MM.1S (cell line): ENCODE measurements around the gene CCDC80.

Experiments
- DNase-seq: peaks from one replicate; pipeline ENCODE4 v3.0.0-alpha.2; 2015
- H2AFZ ChIP-seq: fragments of 300-600 bp; sonication (generic); 2 replicates; pipeline ENCODE4 v1.6.0; 2016; ENCODE audit warnings: antibody characterized with exemption, low read length
- H3F3A ChIP-seq: fragments of 300-600 bp; sonication (generic); 2 replicates; pipeline ENCODE4 v1.6.1; 2016; ENCODE audit warnings: mild to moderate bottlenecking, antibody characterized with exemption, low read length, moderate library complexity, mixed read lengths; ENCODE audit not compliant: insufficient read depth
- H3K27ac ChIP-seq: fragments of 300-600 bp; sonication (generic); 2 replicates; pipeline ENCODE4 v1.5.1; 2016; ENCODE audit warnings: mild to moderate bottlenecking, low read length
- H3K27me3 ChIP-seq: fragments of 300-600 bp; sonication (generic); replicated peaks from 2 replicates; pipeline ENCODE4 v1.6.0; 2016; ENCODE audit warnings: low read length; ENCODE audit not compliant: insufficient read depth
- H3K36me3 ChIP-seq: fragments of 300-600 bp; sonication (generic); replicated peaks from 2 replicates; pipeline ENCODE4 v1.6.1; 2016; ENCODE audit warnings: mild to moderate bottlenecking, low read length, mixed read lengths; ENCODE audit not compliant: insufficient read depth
- H3K4me1 ChIP-seq: fragments of 300-600 bp; sonication (generic); 2 replicates; pipeline ENCODE4 v1.6.1; 2016; ENCODE audit warnings: low read length, mixed read lengths
- H3K4me2 ChIP-seq: fragments of 300-600 bp; sonication (generic); 2 replicates; pipeline ENCODE4 v1.6.0; 2016; ENCODE audit warnings: low read depth, low read length
- H3K4me3 ChIP-seq: fragments of 300-600 bp; sonication (generic); 2 replicates; pipeline ENCODE4 v1.5.1; 2016; ENCODE audit warnings: low read length, mixed read lengths
- H3K79me2 ChIP-seq: fragments of 300-600 bp; sonication (generic); 2 replicates; pipeline ENCODE4 v1.6.1; 2016; ENCODE audit warnings: mixed run types, low read length, mixed read lengths
- H3K9ac ChIP-seq: fragments of 300-600 bp; sonication (generic); 2 replicates; pipeline ENCODE4 v1.6.1; 2016; ENCODE audit warnings: low read length, mixed read lengths
- H3K9me2 ChIP-seq: fragments of 300-600 bp; sonication (generic); replicated peaks from 2 replicates; pipeline ENCODE4 v1.6.1; 2016; ENCODE audit warnings: mild to moderate bottlenecking, low read length, mixed read lengths; ENCODE audit not compliant: insufficient read depth
- H3K9me3 ChIP-seq: fragments of 300-600 bp; sonication (generic); replicated peaks from 2 replicates; pipeline ENCODE4 v1.6.1; 2016; ENCODE audit warnings: mild to moderate bottlenecking, low read length, mixed read lengths; ENCODE audit not compliant: insufficient read depth
- H4K20me1 ChIP-seq: fragments of 300-600 bp; sonication (generic); 2 replicates; pipeline ENCODE4 v1.6.1; 2016; ENCODE audit warnings: mild to moderate bottlenecking, low read length, moderate library complexity, mixed read lengths; ENCODE audit not compliant: insufficient read depth
- CTCF ChIP-seq: fragments of 300-600 bp; sonication (generic); IDR thresholded peaks from 2 replicates; pipeline ENCODE4 v1.5.1; 2016; ENCODE audit warnings: antibody characterized with exemption, low read length, mixed read lengths
- EZH2 ChIP-seq: fragments of 300-600 bp; sonication (generic); optimal IDR thresholded peaks from 2 replicates; pipeline ENCODE3; 2017; ENCODE audit warnings: low read depth, mild to moderate bottlenecking, antibody characterized with exemption, low read length, mixed read lengths
- EZH2phosphoT487 ChIP-seq: fragments of 300-600 bp; sonication (generic); IDR thresholded peaks from 2 replicates; pipeline ENCODE4 v1.6.1; 2018; ENCODE audit warnings: antibody characterized with exemption, low read length

The CCDC80 gene

GRCh38 chr3:112557976-112558375 lies 83.0 kb downstream of the CCDC80 start:
- Histone ChIP-seq H3K4me2 (no peak overlapping the region), H3K4me3 (no peak overlapping the region), H3K36me3 (peaks cover 2% of the 10 kb centered on the region; the same call in 1 of the 2 replicates), H3K9ac (no peak overlapping the region), H3F3A (peaks cover 16% of the 10 kb centered on the region), H3K27me3 (no peaks in the 10 kb centered on the region), H4K20me1 (0 out of 2 replicates have a peak, but pooled peaks cover 3% of the 10 kb centered on the region), H3K79me2 (peaks cover 79% of the 10 kb centered on the region), H3K27ac (no peak overlapping the region), H3K9me3 (no peaks in the 10 kb centered on the region), H2AFZ (no peak overlapping the region), H3K9me2 (no peaks in the 10 kb centered on the region), H3K4me1 (peaks cover 14% of the 10 kb centered on the region)
- no peak for DNase-seq
- TF ChIP-seq EZH2 (no peak), EZH2phosphoT487 (no peak), CTCF (no peak)

DNA sequence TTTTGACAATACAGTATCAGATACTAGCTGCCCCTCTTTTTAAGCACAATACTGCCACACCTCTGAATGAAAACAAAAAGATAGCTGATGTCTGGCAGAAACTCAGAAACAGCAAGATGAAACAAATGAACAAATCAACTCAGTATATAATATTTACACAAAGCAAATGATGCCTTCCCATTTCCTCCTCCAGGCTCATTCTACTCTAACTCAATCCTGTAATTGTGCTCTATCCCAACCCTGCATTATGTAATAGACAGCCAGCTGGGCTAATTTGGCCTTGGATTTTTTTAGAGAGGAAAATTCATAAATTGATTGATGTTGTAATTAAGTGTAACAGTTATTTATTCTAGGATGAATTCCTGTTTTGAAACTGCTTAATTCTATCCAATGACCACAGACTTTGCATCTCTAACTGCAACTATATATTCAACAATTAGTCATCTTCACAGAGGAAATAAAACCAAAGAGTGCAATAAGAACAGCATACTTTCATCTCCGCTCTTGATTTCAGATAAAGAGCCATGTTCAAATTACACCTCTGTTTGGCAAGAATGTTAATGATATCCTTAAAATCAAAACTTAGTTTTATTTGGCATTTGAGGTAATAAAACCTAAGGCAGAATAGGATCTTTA lies 85.3 kb downstream of the CCDC80 start:
- Histone ChIP-seq H3K27me3 (no peaks in the 10 kb centered on the region), H3K27ac (no peak overlapping the region), H3K79me2 (peaks cover 94% of the 10 kb centered on the region), H3K4me2 (no peak overlapping the region), H3K36me3 (peaks cover 2% of the 10 kb centered on the region; the same call in 1 of the 2 replicates), H3K4me3 (no peak overlapping the region), H4K20me1 (0 out of 2 replicates have a peak, but pooled peaks cover 3% of the 10 kb centered on the region), H3K9ac (no peak overlapping the region), H3K9me2 (no peaks in the 10 kb centered on the region), H3K4me1 (peaks cover 14% of the 10 kb centered on the region), H3K9me3 (no peaks in the 10 kb centered on the region), H2AFZ (no peak overlapping the region), H3F3A (no peaks in the 10 kb centered on the region)
- no peak for TF ChIP-seq EZH2phosphoT487
- no peak for TF ChIP-seq CTCF
- no peak for TF ChIP-seq EZH2
- DNase-seq, result no peak

GRCh38 chr3:112550859-112551258 lies 90.1 kb downstream of the CCDC80 start:
- Histone ChIP-seq H3K27me3 (no peaks in the 10 kb centered on the region), H3K9me3 (no peaks in the 10 kb centered on the region), H2AFZ (no peak overlapping the region), H4K20me1 (0 out of 2 replicates have a peak, but pooled peaks cover 3% of the 10 kb centered on the region), H3K4me3 (no peak overlapping the region), H3F3A (no peaks in the 10 kb centered on the region), H3K27ac (no peak overlapping the region), H3K4me1 (no peaks in the 10 kb centered on the region), H3K79me2 (peaks cover 79% of the 10 kb centered on the region), H3K36me3 (peaks cover 16% of the 10 kb centered on the region; the same call in 1 of the 2 replicates), H3K9ac (no peak overlapping the region), H3K9me2 (no peaks in the 10 kb centered on the region), H3K4me2 (no peak overlapping the region)
- TF ChIP-seq CTCF (no peak), EZH2 (no peak), EZH2phosphoT487 (no peak)
- no peak for DNase-seq
